Natural killer cell (primary cell): ENCODE data around the gene PRSS35. TPM values are rescaled to one million over a fixed set of nuclear protein-coding genes. Genes with fewer than 3 reads are reported as not detected.

Experiments used
- ATAC-seq, 3 donors: fragments of 150-1000 bp in 2 of 3; fragments of 200-7000 bp in 1 of 3; cut with Tn5 transposase; 1 replicate in 1 of 3; 2 replicates in 2 of 3; pipeline ENCODE4 v1.10.0; 2021; ENCODE audit warnings: mild to moderate bottlenecking in 2 of 3, moderate library complexity in 2 of 3
- DNase-seq, 2 donors: peaks; one replicate each; pipeline versions ENCODE4 v3.0.0 to v3.0.0-alpha.2; 2013 to 2021; ENCODE audit warnings: mixed read lengths in 1 of 2
- H3K27ac ChIP-seq: one replicate; pipeline ENCODE4 v1.5.1; 2013; ENCODE audit warnings: mild to moderate bottlenecking, low read length
- H3K27me3 ChIP-seq: one replicate; pipeline ENCODE4 v1.6.1; 2013; ENCODE audit warnings: low read length; ENCODE audit not compliant: control insufficient read depth, insufficient read depth
- H3K36me3 ChIP-seq: one replicate; pipeline ENCODE4 v1.6.1; 2013; ENCODE audit warnings: low read length; ENCODE audit not compliant: control insufficient read depth, insufficient read depth
- H3K4me1 ChIP-seq: one replicate; pipeline ENCODE4 v1.6.1; 2013; ENCODE audit warnings: low read length; ENCODE audit not compliant: control insufficient read depth, insufficient read depth
- H3K4me3 ChIP-seq: one replicate; pipeline ENCODE4 v1.5.1; 2013; ENCODE audit warnings: low read length
- H3K9me3 ChIP-seq: one replicate; pipeline ENCODE4 v1.6.1; 2013; ENCODE audit warnings: low read length; ENCODE audit not compliant: control insufficient read depth, insufficient read depth
- H3K27ac Mint-ChIP-seq, 2 donors: one replicate each; pipeline ENCODE4 v1.8.0; 2022; ENCODE audit warnings: mild to moderate bottlenecking in 2 of 2, mixed read lengths in 2 of 2, moderate library complexity in 1 of 2
- H3K27me3 Mint-ChIP-seq, 2 donors: one replicate each; pipeline ENCODE4 v1.8.0; 2022; ENCODE audit warnings: low read depth in 2 of 2, mixed read lengths in 2 of 2
- H3K36me3 Mint-ChIP-seq: one replicate; pipeline ENCODE4 v1.8.0; 2022; ENCODE audit warnings: mixed read lengths
- H3K4me1 Mint-ChIP-seq, 2 donors: one replicate each; pipeline ENCODE4 v1.8.0; 2022; ENCODE audit warnings: mixed read lengths in 2 of 2
- H3K4me3 Mint-ChIP-seq: one replicate; pipeline ENCODE4 v1.8.0; 2022; ENCODE audit warnings: mild to moderate bottlenecking, moderate library complexity, mixed read lengths
- H3K9me3 Mint-ChIP-seq, 2 donors: one replicate each; pipeline ENCODE4 v1.8.0; 2022; ENCODE audit warnings: mixed read lengths in 2 of 2
- CTCF ChIP-seq: fragments of 200-600 bp; IDR thresholded peaks from one replicate; pipeline ENCODE4 v1.8.0; 2022; ENCODE audit warnings: antibody characterized with exemption
- WGBS: methylation state at CpG from one replicate; pipeline ENCODE4 v1.1.7; 2013; ENCODE audit warnings: missing lambda C conversion rate; ENCODE audit not compliant: insufficient coverage; 5-methylcytosine and 5-hydroxymethylcytosine counted together
- intact Hi-C: fragments of 100-400 bp; cut with micrococcal nuclease; formaldehyde crosslinking; loops from one replicate; pipeline ENCODE4 v1.14.2; 2022
- total RNA-seq, 4 donors: library from RNA; stranded (reverse); fragments of 120-200 nt in 1 of 4; gene quantifications; one replicate each; pipeline versions ENCODE4 v1.2.3 to v1.2.4, GENCODE V29; 2013 to 2022

The PRSS35 gene
- total RNA-seq, 3 donors from 2014 or later (not counting 1 experiment from before 2014, with no cell fraction given) = not detected

GRCh38 chr6:83490217-83490807, 22.0 kb upstream of the PRSS35 start:
- Histone ChIP-seq H3K4me3 (no peak overlapping the region), H3K36me3 (no peaks in the 10 kb centered on the region), H3K4me1 (peaks cover 15% of the 10 kb centered on the region), H3K9me3 (no peaks in the 10 kb centered on the region), H3K27ac (no peak overlapping the region), H3K27me3 (peaks cover 2% of the 10 kb centered on the region)
- H3K27ac Mint-ChIP-seq = no peak overlapping the region
- H3K36me3 Mint-ChIP-seq = no peaks in the 10 kb centered on the region
- H3K4me3 Mint-ChIP-seq = no peak overlapping the region
- no peaks in the 10 kb centered on the region for H3K9me3 Mint-ChIP-seq
- no peak for TF ChIP-seq CTCF
- H3K27me3 Mint-ChIP-seq = peaks cover 3 to 11% of the 10 kb centered on the region in 2 donors
- H3K4me1 Mint-ChIP-seq = peaks cover 13 to 22% of the 10 kb centered on the region in 2 donors
- 84% methylated on average over 2 of the region's 2 CpGs for WGBS
- DNase-seq (no peak), ATAC-seq (no peak)
- intact Hi-C loops = no loop called here

GRCh38 chr6:83505356-83505755, 7.0 kb upstream of the PRSS35 start:
- H3K9me3 ChIP-seq = no peaks in the 10 kb centered on the region
- intact Hi-C loops = no loop called here
- TF ChIP-seq CTCF = no peak
- Mint-ChIP-seq H3K4me3 (no peak overlapping the region), H3K9me3 (no peaks in the 10 kb centered on the region), H3K27me3 (peaks cover 0 to 7% of the 10 kb centered on the region in 2 donors), H3K4me1 (no peaks in the 10 kb centered on the region), H3K27ac (no peak overlapping the region), H3K36me3 (no peaks in the 10 kb centered on the region)
- H3K4me1 ChIP-seq = no peaks in the 10 kb centered on the region
- 87% methylated on average over 4 of the region's 4 CpGs for WGBS
- H3K27me3 ChIP-seq = no peaks in the 10 kb centered on the region
- H3K4me3 ChIP-seq = no peak overlapping the region
- no peak for DNase-seq
- no peaks in the 10 kb centered on the region for H3K36me3 ChIP-seq
- ATAC-seq = no peak
- H3K27ac ChIP-seq = no peak overlapping the region

DNA sequence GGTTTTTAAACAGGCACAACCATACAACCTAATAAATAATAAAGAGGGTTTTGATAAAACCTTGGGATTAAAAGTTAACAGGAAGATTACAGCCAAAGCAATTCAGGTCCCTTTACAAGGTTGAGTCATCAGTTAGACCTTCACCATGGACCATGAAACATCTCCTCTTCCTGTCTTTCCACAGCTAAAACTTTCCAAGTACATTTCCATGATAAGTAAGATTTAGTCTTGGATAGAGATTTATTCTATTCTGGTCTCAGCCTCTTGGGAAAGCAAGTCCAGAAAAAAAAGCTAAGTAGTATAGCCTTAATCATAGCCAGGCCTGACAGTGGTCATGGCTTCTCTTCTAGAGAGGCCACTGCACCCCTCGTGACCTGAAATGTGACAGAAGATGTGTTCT, 2.9 kb upstream of the PRSS35 start:
- 90% methylated on average over 1 of the region's 1 CpG for WGBS
- no peak for ATAC-seq
- Histone ChIP-seq H3K9me3 (no peaks in the 10 kb centered on the region), H3K27ac (no peak overlapping the region), H3K4me3 (no peak overlapping the region), H3K4me1 (peaks cover 10% of the 10 kb centered on the region), H3K36me3 (no peaks in the 10 kb centered on the region), H3K27me3 (peaks cover 6% of the 10 kb centered on the region)
- H3K36me3 Mint-ChIP-seq = no peaks in the 10 kb centered on the region
- peaks cover 22 to 32% of the 10 kb centered on the region in 2 donors for H3K27me3 Mint-ChIP-seq
- no peak for DNase-seq
- no peak overlapping the region for H3K4me3 Mint-ChIP-seq
- no peaks in the 10 kb centered on the region for H3K9me3 Mint-ChIP-seq
- intact Hi-C loops = no loop called here
- peaks cover 10 to 12% of the 10 kb centered on the region in 2 donors for H3K4me1 Mint-ChIP-seq
- H3K27ac Mint-ChIP-seq = no peak overlapping the region
- no peak for TF ChIP-seq CTCF

DNA sequence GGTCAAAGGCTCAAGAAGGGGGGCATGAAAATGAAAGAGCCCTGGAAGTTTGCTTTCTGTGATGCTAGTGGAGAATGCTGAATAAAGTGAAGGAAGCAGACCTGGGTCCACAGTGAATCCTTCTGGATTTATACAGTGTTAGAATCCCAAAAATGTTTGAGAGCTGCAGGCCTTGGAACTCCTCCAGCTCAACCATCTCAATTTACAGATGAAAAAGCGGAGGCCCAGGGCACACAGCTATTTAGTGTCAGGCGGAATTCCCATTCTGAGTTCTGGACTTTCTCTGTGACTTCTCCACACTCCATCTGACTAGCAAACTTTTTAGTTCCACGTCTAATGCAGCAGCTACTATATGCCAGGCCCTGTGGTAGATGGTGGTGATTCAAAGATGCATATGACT, 1.5 kb upstream of the PRSS35 start:
- ATAC-seq = no peak
- intact Hi-C loops = loop anchor here (5.0 kb wide), 1 partner anchor 93 kb away; no protein-coding TSS in a partner anchor
- Mint-ChIP-seq H3K27ac (no peak overlapping the region), H3K4me1 (peaks cover 10 to 17% of the 10 kb centered on the region in 2 donors), H3K36me3 (no peaks in the 10 kb centered on the region), H3K4me3 (no peak overlapping the region), H3K27me3 (peaks cover 26 to 38% of the 10 kb centered on the region in 2 donors), H3K9me3 (no peaks in the 10 kb centered on the region)
- 89% methylated on average over 3 of the region's 3 CpGs for WGBS
- Histone ChIP-seq H3K9me3 (no peaks in the 10 kb centered on the region), H3K4me1 (peaks cover 10% of the 10 kb centered on the region), H3K27me3 (peaks cover 6% of the 10 kb centered on the region), H3K36me3 (no peaks in the 10 kb centered on the region), H3K4me3 (no peak overlapping the region), H3K27ac (no peak overlapping the region)
- no peak for DNase-seq
- TF ChIP-seq CTCF = no peak
